Stimulated activated CD8-positive, alpha-beta memory T cell treated with anti-CD3 and anti-CD28 coated beads, Interleukin-12 subunit alpha, Interleukin-12 subunit beta, amount 100 ng/mL, for 4 hours (primary cell): ENCODE measurements around the gene SPON2.

Experiments used
- DNase-seq: peaks from one replicate; pipeline ENCODE4 v3.0.0-alpha.2; 2020; ENCODE audit warnings: low read depth

SPON2 gene

GRCh38 chr4:1208970-1209704 lies 36.8 kb upstream of the SPON2 start:
- no peak for DNase-seq

- DNase-seq = no peak
Measured at GRCh38 chr4:1208266-1208961, 36.0 kb upstream of the SPON2 start.

- DNase-seq = no peak
Measured at GRCh38 chr4:1207603-1208265, 35.4 kb upstream of the SPON2 start.

- no peak for DNase-seq
Measured at GRCh38 chr4:1207157-1207470, 34.7 kb upstream of the SPON2 start.

- no peak for DNase-seq
Measured at GRCh38 chr4:1206299-1207156, 34.1 kb upstream of the SPON2 start.

GRCh38 chr4:1205586-1206298 lies 33.4 kb upstream of the SPON2 start:
- DNase-seq = no peak

- no peak for DNase-seq
Measured at GRCh38 chr4:1204828-1205585, 32.6 kb upstream of the SPON2 start.

GRCh38 chr4:1204286-1204827 lies 32.0 kb upstream of the SPON2 start:
- DNase-seq = no peak

- no peak for DNase-seq
Measured at GRCh38 chr4:1203026-1203616, 30.7 kb upstream of the SPON2 start.

- no peak for DNase-seq
Measured at GRCh38 chr4:1202526-1203011, 30.2 kb upstream of the SPON2 start.

GRCh38 chr4:1201851-1202525 lies 29.6 kb upstream of the SPON2 start:
- peak; percentile 67 for DNase-seq

GRCh38 chr4:1200425-1201035 lies 28.1 kb upstream of the SPON2 start:
- no peak for DNase-seq

- no peak for DNase-seq
Measured at GRCh38 chr4:1199556-1200331, 27.4 kb upstream of the SPON2 start.

GRCh38 chr4:1198098-1198844 lies 25.9 kb upstream of the SPON2 start:
- DNase-seq = no peak

GRCh38 chr4:1196421-1197183 lies 24.2 kb upstream of the SPON2 start:
- DNase-seq = no peak

GRCh38 chr4:1195891-1196401 lies 23.6 kb upstream of the SPON2 start:
- DNase-seq = no peak
